ENCODE measurements around the gene NUDT5. TPM values are rescaled to one million over a fixed set of nuclear protein-coding genes. Genes with fewer than 3 reads are reported as not detected.

Gene NUDT5
- total and polyA plus RNA-seq, 8 donors: 47.2 to 64.6 (median 57.8) TPM

- Histone ChIP-seq H3K36me3 (peaks cover 0 to 67% of the 10 kb centered on the region in 2 donors), H3K4me3 (no peak overlapping the region), H3K9me3 (no peaks in the 10 kb centered on the region), H3K27ac (no peak overlapping the region), H3K4me1 (peaks cover 3 to 13% of the 10 kb centered on the region in 2 donors), H3K27me3 (no peaks in the 10 kb centered on the region)
- ATAC-seq (no peak), DNase-seq (no peak)
- no peak for TF ChIP-seq CTCF (IDR thresholded peaks at IDR 0.05)
- intact Hi-C loops (cut with DNase I): no loop called here
These were observed 17.9 kb upstream of the NUDT5 start for GRCh38 chr10:12213621-12214020.

- Histone ChIP-seq H3K27ac (no peak overlapping the region), H3K9me3 (no peaks in the 10 kb centered on the region), H3K27me3 (no peaks in the 10 kb centered on the region), H3K36me3 (peaks cover 0 to 65% of the 10 kb centered on the region in 2 donors), H3K4me3 (no peak overlapping the region), H3K4me1 (peaks cover 3 to 13% of the 10 kb centered on the region in 2 donors)
- ATAC-seq (no peak), DNase-seq (no peak)
- intact Hi-C loops (cut with DNase I): no loop called here
- no peak for TF ChIP-seq CTCF (IDR thresholded peaks at IDR 0.05)
These were observed 16.8 kb upstream of the NUDT5 start for GRCh38 chr10:12212454-12212853.

DNA sequence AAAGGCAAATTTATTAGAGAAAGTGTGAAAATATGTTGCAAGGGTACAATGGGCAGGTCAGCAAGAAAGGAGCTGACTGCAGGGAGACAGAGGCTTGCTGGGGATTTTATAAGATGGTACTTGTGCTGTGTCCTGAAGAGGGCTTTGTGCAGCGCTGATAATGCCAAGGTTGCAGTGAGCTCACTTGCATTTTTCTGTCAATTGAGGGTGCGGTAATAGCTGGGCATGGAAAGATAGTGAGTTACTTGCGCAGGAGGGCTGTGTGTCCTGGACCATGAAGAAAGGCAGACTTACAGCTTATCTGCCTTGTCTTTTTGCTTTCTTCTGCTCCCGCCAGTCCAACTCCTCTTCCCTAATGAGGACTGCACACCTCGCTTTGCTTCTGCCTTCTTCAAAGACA, 12.8 kb upstream of the NUDT5 start:
- TF ChIP-seq CTCF (IDR thresholded peaks at IDR 0.05): no peak
- ATAC-seq: no peak
- H3K4me1 ChIP-seq: no peaks in the 10 kb centered on the region
- peaks cover 0 to 71% of the 10 kb centered on the region in 2 donors for H3K36me3 ChIP-seq
- no peaks in the 10 kb centered on the region for H3K9me3 ChIP-seq
- no peak overlapping the region for H3K27ac ChIP-seq
- no peak overlapping the region for H3K4me3 ChIP-seq
- no peak for DNase-seq
- intact Hi-C loops (cut with DNase I): no loop called here
- H3K27me3 ChIP-seq: no peaks in the 10 kb centered on the region

DNA sequence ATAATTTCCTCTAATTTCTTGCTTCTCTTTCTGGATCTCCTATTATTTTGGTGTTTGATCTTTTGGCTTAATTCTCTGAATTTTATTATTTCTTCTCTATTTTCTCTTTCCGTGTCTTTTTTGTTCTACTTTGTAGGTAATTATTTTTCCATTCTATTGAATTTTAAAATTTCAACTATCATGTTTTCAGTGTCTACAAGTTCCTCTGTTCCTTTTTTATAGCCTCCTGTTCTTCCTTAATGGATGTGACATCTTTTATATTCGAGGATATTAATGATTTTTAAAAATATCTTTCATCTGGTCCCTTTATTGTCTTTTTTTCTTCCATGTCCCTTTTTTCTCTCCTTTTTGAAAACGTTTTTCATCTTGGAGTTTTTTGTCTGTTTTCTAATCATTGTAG, 11.4 kb upstream of the NUDT5 start:
- H3K9me3 ChIP-seq: no peaks in the 10 kb centered on the region
- H3K27me3 ChIP-seq: no peaks in the 10 kb centered on the region
- DNase-seq (no peak), ATAC-seq (no peak)
- H3K4me3 ChIP-seq: no peak overlapping the region
- peaks cover 0 to 78% of the 10 kb centered on the region in 2 donors for H3K36me3 ChIP-seq
- no peak overlapping the region for H3K27ac ChIP-seq
- intact Hi-C loops (cut with DNase I): no loop called here
- no peaks in the 10 kb centered on the region for H3K4me1 ChIP-seq
- no peak for TF ChIP-seq CTCF (IDR thresholded peaks at IDR 0.05)

- Histone ChIP-seq H3K4me1 (no peaks in the 10 kb centered on the region), H3K9me3 (no peaks in the 10 kb centered on the region), H3K36me3 (peaks cover 0 to 78% of the 10 kb centered on the region in 2 donors), H3K4me3 (no peak overlapping the region), H3K27me3 (no peaks in the 10 kb centered on the region), H3K27ac (no peak overlapping the region)
- TF ChIP-seq CTCF (IDR thresholded peaks at IDR 0.05): no peak
- ATAC-seq (no peak), DNase-seq (no peak)
- intact Hi-C loops (cut with DNase I): no loop called here
These were observed 9.4 kb upstream of the NUDT5 start for GRCh38 chr10:12205082-12205481.

Measured in left lung (tissue), 10 donors.